ENCODE results near the gene ATG13.

- TF ChIP-seq, protein P1, sequence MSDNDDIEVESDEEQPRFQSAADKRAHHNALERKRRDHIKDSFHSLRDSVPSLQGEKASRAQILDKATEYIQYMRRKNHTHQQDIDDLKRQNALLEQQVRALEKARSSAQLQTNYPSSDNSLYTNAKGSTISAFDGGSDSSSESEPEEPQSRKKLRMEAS (IDR thresholded peaks at IDR 0.05): no peak
- TF ChIP-seq TEAD4 (IDR thresholded peaks at IDR 0.05) (no peak), EGR1 (IDR thresholded peaks at IDR 0.05) (no peak), TAF1 (IDR thresholded peaks at IDR 0.05; ENCODE audit: low read depth) (no peak), CREB1 (IDR thresholded peaks at IDR 0.05; ENCODE audit: low read depth) (no peak), EP300 (IDR thresholded peaks at IDR 0.05; ENCODE audit: borderline replicate concordance) (no peak), RAD21 (IDR thresholded peaks at IDR 0.05; ENCODE audit: low read depth) (no peak)
Measured at GRCh38 chr11:46601129-46601528, 16.2 kb upstream of the ATG13 start.
